ENCODE results near the gene ARMH4.

DNA sequence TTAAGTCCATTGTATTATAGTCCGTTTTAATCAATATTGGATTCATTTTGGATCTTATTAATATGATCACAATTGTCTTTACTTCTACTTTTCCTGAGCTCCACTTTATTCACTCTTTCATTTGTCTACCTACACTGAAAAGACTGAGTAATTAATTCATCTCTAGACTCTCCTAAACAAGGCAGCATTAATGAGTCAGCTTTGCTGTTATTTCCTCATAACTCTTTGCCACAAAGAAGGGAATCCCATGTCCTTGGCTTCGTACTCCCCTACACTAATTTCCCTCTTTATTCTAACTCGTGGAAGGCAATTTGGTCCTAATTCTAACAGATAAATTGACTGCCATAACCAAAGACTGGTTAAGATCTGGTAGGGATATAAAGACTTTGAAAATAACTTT is 91.9 kb downstream of the ARMH4 start:
- TF ChIP-seq, protein P1, sequence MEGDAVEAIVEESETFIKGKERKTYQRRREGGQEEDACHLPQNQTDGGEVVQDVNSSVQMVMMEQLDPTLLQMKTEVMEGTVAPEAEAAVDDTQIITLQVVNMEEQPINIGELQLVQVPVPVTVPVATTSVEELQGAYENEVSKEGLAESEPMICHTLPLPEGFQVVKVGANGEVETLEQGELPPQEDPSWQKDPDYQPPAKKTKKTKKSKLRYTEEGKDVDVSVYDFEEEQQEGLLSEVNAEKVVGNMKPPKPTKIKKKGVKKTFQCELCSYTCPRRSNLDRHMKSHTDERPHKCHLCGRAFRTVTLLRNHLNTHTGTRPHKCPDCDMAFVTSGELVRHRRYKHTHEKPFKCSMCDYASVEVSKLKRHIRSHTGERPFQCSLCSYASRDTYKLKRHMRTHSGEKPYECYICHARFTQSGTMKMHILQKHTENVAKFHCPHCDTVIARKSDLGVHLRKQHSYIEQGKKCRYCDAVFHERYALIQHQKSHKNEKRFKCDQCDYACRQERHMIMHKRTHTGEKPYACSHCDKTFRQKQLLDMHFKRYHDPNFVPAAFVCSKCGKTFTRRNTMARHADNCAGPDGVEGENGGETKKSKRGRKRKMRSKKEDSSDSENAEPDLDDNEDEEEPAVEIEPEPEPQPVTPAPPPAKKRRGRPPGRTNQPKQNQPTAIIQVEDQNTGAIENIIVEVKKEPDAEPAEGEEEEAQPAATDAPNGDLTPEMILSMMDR (IDR thresholded peaks at IDR 0.05; ENCODE audit: low read depth, low read length, poor library complexity, severe bottlenecking), result no peak
- TF ChIP-seq EZH2phosphoT487 (IDR thresholded peaks at IDR 0.05; ENCODE audit: borderline replicate concordance, low read length), result no peak

Data from DOHH2 (cell line).